ENCODE results near the gene SYTL1.

DNA sequence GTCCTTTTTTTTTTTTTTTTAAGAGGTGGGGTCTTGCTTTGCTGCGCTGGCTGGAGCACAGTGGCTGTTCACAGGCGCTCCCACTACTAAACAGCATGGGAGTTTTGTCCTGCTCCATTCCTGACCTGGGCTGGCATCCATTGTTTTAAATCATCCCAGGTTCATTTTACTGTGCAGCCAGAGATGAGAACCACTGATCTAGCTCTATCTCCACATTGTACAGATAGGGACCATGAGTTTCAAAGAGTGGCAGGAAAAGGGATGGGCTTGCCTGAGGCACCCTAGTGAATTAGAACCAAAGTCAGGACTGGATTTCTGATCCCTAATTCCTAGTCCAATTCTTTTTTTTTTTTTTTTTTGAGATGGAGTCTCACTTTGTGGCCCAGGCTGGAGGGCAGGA is 27.1 kb upstream of the SYTL1 start:
- no peak for TF ChIP-seq POLR2A (IDR thresholded peaks at IDR 0.05)
- TF ChIP-seq, protein P1, sequence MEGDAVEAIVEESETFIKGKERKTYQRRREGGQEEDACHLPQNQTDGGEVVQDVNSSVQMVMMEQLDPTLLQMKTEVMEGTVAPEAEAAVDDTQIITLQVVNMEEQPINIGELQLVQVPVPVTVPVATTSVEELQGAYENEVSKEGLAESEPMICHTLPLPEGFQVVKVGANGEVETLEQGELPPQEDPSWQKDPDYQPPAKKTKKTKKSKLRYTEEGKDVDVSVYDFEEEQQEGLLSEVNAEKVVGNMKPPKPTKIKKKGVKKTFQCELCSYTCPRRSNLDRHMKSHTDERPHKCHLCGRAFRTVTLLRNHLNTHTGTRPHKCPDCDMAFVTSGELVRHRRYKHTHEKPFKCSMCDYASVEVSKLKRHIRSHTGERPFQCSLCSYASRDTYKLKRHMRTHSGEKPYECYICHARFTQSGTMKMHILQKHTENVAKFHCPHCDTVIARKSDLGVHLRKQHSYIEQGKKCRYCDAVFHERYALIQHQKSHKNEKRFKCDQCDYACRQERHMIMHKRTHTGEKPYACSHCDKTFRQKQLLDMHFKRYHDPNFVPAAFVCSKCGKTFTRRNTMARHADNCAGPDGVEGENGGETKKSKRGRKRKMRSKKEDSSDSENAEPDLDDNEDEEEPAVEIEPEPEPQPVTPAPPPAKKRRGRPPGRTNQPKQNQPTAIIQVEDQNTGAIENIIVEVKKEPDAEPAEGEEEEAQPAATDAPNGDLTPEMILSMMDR (IDR thresholded peaks at IDR 0.05) = no peak
- TF ChIP-seq POLR2AphosphoS5 (IDR thresholded peaks at IDR 0.05; ENCODE audit: insufficient read depth in 1 of 2, low read depth in 1 of 2) = no peak
